Pulmonary artery endothelial cell (primary cell): ENCODE measurements around the gene RXFP4. TPM values are rescaled to one million over a fixed set of nuclear protein-coding genes. Genes with fewer than 3 reads are reported as not detected.
A peak's percentile ranks its signal among the peaks of the same experiment; 100 is the strongest.

Experiments
- DNase-seq: peaks from one replicate; pipeline ENCODE4 v3.0.0-alpha.2; 2011; ENCODE audit warnings: low read depth, low spot score
- total RNA-seq: library from RNA; depleted of rRNA; stranded (reverse); fragments of >200 nt; gene quantifications from 2 replicates; pipeline ENCODE4 v1.2.3, GENCODE V29; 2014

Gene RXFP4
- total RNA-seq, 1 donor from 2014 or later, result not detected

DNA sequence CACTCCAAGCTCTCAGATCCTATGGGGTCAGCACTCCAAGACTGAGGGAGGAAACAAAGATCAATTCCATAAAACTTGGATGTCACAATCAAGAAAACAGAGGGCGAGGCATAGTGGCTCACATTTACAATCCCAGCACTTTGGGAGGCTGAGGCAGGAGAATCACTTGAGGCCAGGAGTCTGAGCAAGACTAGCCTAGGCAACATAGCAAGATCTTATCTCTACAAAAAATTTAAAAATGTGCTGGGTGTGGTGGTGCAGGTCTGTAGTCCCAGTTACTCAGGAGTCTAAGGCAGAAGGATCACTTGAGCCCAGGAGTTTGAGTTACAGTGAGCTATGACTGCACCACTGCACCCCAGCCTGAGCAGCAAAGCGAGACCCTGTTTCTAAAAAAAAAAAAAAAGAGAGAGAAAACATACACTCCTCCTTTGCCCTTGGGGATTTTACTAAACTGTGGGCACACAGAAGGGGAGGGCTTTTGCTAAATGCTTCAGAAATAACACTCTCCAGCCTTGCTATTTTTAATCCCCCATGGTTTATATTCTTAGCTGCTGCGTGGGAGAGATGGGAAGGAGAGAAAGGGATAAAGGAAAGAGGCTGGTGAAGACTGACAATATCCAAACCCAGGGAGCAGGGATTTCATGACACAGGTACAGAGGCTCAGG is 18.8 kb downstream of the RXFP4 start:
- DNase-seq, result no peak

DNA sequence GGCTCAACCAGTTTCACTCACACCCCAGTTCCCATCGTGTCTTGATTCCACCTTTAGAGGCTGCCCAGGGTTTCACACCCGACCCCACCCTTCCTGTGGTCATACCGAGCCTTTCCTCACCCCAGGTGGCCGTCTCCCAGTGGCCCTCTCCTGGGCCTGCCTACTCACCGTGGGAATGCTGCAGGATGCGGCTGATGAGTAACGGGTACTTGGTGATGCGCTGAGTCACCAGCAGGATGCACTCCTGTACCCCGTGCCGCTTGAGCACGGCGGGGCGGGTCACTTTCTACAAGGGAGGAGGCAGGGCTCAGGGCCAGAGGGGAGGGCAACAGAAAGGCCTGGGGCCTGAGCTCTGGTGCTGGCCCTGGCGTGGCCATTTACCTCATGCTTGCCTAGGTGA is 20.5 kb downstream of the RXFP4 start:
- DNase-seq, result peak; percentile 87

DNA sequence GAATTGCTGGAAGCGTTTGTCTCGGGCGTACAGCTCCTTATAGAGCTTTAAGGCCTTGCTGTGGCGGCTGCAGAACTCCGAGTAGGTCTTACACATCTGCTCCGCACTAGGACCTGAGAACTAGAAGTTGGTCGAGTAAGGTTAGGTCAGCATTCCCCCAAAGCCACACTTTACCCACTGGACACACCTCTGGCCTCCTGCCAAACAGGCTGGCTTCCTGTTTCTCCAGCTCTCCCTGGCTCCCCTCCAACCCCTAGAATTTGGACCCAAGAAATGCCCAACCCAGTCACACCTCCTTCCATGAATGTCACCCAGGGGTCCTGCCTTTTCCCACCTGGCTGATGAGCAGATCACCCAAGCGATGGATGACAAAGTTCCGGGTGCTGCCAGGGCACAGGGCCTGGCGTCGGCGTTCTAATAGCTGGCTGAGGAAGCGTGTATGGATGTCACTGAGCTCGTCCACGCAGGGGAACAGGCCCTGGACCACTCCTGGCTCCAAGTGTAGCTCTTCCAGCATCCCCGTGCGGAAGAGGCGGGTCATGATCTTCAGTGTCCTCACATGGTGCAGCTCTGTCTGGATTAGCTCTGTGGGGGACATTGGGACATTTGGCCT is 21.3 kb downstream of the RXFP4 start:
- no peak for DNase-seq

DNA sequence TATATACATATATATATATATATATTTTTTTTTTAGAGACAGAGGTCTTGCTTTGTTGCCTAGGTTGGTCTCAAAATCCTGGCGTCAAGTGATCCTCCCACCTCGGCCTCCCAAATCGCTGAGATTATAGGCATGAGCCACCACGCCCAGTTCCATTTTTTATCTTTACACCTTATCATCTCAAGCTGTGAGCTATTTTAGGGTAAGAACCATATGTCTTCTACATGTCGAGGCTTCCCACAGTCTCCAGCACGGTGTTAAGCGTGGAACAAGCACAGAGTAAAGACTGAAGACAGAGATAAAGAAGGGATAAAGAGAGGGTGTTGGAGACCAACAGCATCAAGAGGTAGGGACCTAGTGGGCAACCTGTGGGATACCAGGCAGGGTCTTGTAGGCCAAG is 22.8 kb downstream of the RXFP4 start:
- no peak for DNase-seq

DNA sequence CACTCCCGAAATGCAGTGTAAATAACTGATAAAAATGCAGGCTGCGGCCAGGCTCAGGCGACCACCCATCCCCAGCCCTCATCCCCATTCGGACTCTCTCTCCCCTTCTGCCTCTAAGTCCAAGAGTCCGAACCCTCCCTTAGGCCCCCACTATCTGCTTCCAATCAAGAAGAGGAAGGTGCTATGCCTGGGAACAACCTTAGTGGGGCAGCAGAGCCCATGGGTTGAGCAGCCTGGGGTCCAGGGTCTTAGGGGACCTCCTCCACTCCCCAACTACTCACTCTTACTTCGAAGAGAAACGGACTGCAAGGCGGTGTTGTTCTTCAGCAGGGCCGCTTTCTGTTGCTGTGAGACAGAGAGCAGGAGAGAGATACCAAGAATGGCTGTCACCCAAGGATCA is 24.7 kb downstream of the RXFP4 start:
- no peak for DNase-seq

DNA sequence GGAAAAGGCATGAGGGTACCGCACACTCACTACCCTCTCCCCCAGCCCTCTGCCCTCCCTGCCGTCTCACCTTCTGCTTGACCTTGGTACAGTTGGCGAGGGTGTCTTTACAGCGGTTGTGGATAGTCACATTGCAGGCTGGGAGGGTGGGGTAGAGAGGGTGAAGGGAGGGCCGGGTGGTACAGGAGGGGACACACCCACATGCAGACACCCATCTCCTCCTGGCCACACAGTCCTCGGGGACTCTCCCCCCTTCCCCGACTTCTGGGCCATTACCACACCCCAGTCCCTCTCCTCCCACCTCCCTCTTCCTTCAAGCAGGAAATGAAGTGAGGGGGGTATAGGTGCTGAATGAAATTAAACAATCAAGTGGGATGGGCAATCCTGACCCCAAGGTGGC is 25.3 kb downstream of the RXFP4 start:
- no peak for DNase-seq

DNA sequence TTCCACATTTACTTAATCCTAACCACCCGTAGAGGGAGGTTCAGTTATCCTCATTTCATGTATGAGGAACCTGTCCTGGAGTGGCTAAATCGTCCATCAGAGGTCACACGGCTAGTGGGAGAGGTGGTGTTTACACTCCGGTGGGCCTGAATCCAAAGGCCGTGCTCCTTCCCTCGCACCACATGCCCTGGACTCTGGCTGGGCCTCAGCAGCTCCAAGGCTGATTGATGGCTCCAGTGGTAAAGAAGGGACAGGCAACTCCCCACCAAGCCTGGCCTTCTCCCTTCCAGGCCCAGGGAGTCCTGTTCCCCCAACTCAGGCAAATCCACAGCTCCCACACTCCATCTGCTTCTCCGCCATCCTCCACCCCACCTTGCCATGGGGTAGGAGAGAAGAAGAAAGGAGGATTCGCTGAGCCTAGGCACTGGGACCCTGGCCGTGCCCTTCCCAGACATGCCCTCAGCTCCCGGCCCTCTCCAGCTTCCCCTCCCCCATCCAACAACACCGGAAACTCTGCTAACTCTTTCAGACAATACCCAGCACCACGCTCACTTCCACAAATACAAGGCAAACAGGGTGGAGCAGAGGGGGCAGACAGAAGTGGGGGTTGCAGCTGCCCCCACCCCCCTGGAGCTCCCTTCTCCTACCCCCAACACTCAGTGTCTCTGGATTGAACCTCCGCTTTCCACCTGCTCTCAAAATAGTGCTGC is 26.1 kb downstream of the RXFP4 start:
- DNase-seq, result no peak

DNA sequence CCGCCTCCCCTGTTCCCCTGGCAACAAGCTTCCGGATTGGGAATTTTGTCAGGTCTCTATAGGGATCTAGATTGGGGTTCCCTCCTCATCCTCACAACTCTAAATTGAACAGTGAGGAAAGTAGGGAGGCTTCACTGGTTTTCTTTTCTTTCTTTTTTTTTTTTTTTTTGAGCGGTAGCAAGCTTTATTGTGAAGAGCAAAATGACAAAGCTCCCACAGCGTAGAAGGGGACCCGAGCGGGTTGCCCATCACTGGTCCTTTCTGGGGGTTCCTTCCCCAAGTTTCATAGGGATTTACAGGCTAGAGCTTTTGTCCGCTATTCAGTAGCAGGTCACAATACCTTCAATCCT is 26.6 kb downstream of the RXFP4 start:
- DNase-seq, result no peak

DNA sequence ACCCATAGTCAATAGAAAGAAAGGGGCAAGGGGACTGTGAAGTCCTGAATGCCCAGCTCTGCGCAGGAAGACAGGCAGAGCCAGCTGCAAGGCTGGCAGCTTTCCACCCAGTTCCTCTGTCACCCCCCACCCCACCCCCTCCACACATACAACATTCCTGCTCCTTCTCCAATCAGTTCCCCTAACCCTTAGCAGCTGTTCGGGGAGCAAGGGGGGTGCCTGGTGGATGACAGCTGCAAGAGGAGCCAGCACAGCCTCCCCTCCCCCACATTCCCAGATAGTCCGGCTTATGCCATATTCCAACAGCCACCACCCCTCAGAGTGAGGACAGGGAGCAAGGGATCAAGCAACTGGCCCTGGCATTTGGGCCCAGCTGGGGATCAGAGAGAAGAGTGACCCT is 27.2 kb downstream of the RXFP4 start:
- DNase-seq, result no peak

DNA sequence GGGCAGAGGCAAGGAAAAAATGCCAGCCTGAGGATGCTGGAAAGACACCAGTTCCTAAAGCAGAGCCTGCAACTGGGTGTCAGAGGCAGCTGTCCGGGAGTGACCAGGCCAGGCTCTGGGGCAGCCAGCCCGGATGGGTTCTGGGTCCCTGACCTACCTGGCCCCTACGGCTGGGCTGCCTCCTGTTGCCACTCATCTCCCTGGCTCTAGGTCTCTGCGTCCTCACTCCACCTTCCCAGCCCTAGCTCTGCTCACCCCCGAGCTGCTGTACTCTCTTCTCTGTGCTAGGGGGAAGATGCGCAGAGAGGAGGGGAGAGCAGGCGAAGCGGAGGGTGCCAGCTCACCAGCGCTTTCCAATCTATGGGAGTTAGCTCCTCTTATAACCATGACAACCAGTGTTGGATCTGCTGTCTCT is 27.9 kb downstream of the RXFP4 start:
- DNase-seq, result no peak

DNA sequence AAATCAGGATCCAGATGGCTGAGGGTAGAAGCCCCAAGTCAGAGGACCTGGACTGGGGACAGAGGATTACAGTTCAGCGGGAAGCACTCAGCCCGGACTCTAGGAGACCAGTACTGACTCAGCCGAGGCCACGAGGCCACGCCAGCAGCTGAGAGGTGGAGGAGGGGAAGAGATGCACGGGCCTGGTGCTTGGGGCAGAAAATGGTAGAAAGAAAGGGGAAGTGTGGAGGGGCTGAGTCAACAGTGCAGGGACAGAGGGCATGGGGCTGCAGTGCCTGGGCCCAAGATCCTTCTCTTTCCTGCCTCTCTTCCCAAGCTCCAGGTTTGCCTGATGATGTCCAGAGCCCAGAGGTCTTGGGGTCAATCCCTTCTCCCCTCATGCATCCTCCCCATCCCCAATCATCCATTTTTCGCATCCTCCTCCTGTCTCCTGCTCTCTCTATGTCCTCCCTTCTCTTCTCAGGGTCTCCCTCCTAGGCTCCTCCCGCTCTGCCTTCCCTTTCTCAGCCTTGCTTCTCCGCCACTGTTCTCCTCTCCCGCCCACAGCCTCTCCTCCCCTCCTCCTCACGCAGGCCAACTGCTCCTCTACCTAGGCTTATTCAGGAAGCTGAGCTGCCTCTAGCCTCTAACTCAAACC is 29.2 kb downstream of the RXFP4 start:
- peak; percentile 74 for DNase-seq

DNA sequence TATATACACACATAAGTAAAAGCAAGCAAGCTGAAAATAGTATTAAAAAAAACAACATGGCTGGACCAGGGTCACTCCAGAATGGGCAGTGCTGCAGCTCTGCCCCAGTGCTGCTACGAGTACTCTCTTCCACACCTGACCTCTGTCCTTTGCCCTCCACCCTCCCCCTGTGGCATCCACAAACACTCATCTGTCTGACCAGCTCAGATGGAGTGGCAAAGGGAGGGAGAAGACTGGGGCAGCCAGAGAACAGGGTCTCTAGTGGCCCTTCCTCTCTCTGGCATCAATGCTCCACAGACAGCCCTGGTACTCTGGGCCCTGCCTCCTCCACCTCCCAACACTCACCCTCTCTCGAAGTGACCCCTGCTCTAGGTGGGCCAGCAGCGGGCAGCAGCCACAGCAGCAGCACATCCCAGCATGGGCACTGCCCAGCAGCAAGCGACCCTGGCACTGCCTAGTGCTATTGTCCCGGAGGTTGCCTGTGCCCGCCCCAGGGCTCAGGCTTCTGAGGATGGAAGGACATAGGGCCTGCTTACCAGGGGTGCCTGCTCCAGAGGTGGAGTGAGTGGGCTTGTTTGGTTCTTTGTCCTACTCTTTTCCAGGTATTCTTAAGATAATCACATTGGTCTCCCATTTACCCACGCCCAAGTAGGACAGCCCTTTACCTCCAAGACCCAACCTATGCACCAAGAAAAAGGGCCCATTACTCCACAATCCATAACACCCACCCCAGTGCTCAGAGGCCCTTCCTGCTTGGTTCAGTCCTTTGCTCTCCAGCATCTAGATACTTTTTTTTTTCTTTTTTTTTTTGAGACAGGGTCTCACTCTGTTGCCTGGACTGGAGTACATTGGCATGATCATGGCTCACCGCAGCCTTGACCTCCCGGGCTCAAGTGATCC is 30.7 kb downstream of the RXFP4 start:
- DNase-seq, result no peak

DNA sequence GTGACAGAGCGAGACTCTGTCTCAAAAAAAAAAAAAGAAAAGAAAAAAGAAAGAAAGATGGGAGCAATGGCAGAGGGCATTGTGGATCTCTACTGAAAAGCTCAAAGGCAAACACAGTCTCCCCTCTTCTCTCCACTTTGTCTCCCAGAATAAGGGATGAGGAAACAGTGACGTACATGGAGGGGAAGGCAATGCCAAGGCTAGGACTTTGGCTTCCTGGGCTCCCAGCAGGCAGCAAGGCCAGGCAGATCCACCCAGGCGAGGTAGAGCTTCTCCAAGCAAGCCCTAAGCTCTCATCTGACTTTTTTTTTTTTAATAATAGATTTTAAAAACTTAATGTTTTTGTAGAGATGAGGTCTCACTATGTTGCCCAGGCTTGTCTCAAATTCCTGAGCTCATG is 32.3 kb downstream of the RXFP4 start:
- no peak for DNase-seq

DNA sequence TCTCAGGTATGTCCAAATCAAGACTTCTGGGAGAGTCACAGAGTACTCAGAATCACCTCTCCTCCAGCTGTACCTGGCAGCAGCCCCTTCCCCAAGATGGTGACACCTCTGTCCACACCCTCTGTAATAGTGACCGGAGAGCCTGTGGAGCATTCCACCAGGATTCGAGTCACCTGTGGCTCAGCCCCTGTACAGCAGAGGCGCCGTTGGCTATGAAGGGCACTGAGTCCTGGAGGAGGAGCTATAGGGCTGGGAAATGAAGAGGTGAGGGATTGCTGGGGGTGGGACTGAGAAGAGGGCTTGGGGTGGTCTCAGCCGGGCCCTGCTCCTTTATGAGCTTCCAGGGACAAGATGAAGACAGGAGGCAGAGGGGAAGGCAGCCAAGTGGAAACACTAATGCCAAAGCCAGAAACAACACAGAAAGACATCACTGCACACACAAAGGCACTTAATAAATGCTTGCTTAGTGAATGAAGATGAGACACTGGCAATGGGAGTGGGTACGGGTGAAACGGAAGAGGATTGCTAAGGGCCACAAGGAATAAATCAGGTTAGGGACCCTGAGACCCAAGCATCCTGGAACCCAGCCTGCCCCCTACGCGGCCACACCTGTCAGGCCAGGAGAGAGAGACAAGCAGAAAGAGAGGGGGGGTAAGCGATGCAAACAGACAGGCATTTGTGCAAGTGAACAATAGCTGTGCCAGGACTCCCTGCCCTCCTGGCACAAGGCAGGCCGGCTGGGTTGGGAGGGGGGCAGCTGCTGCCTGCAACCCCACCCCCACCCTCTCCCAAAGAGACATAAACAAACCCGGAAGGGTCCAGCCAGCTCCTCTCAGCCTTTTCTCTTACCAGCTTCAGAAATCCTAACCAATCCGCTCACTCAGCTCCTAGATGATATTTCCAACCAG is 33.0 kb downstream of the RXFP4 start:
- DNase-seq, result no peak

DNA sequence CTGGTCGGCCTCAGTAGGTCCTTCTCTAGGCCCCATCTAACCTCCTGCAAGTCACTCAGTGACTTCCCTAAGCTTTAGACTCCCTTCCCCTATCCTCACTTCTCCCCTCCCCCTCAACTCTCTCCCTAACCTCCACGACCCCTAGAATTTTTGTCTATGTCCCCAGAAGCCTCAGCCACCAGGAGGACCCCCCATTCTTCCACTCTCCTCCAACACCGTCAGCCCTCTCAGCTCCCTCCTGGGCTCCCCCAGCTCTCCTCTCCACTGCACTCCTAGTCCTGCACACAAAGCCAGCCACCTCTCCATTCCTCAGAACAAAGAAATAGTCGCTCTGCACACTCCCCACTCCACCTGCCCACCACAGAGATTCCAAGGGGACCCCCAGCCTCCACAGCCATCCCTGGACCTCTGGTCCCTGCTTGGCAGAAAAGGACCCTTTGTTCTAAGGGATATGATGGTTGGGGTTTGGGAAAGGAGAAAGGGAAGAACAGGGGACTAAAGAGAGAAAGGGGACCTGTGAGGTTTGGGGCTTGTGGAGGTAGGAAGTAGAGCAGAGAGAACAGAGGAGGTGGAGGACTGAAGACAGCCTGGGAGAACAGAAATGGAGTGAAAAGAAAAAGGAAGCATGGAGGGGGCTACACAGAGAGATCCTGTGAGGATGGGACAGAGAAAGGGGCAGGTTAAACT is 34.1 kb downstream of the RXFP4 start:
- no peak for DNase-seq

DNA sequence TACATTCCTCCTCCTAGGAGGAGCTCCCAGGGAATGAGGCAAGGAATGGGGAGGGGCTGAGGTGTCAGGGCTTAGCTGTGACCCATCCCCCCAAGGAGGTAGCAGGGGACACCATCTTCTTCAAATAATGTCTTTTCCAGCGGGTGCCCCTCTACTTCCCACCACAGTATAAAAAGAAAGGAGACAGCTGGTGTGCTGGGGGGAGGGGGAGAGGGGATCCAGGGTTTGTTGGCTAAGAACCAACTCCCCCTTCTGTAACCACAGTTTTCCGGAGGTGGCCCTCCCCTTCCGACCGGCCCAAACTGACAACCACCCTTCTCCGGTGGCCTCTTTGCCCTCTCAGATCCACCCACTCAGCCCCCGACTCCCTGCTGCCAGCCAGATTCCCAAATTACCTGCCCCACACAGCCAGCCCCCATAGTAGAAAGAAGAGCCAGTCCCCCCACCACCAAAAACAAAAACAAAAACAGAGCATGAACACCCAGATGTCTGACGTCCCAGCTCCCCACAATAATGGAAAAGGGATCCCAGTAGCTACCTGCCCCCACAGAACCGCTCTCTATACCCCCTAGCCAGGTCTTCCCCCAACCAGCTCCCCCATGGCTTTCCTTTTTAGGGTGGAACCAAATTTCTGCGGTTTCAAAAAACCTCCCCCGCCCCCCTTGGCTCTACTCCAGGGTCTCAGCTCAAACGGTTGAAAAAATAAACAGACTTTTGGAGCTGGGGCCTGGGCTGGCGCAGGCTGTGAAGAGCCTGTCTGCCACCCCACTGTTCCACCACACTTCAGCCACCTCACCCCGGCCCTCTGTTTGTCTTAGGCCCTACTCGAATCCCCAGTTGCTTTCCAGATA is 34.8 kb downstream of the RXFP4 start:
- no peak for DNase-seq

DNA sequence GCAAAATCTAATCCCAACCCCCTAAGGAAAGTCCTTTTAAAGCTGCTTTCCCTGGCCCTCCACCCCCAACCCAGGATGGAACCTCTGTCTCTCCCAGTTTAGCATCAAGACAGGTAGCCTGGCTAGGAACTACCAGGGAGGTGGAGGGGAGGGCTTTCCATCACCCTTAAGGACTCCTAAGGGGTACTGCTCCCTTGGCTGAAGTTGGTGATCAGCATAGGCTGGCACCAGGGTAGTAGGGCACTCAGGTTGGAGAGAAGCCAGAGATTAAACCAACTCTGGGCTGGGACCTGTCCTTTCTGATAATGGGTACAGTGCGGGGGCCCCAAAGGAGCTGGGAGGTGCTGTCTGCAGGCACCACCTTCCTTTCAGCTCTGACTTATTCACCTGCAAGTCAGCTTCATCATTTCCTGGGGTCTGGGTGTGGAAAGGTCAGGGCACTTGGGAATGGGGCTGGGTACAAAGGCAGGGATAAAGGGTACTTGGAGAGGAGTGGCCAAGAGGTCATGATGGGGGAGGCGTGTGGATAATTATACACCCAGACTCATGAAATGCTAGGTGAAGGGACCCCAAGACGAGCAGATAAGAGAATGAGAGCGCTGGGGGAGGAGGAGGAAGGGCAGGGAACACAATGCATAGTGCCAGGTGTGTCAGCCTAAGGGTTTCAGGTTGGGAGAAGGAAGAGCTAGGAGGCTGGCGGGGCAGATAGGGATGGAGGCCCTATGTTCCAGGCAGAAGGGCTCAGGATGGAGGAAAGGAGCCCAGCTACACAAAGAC is 35.7 kb downstream of the RXFP4 start:
- no peak for DNase-seq

DNA sequence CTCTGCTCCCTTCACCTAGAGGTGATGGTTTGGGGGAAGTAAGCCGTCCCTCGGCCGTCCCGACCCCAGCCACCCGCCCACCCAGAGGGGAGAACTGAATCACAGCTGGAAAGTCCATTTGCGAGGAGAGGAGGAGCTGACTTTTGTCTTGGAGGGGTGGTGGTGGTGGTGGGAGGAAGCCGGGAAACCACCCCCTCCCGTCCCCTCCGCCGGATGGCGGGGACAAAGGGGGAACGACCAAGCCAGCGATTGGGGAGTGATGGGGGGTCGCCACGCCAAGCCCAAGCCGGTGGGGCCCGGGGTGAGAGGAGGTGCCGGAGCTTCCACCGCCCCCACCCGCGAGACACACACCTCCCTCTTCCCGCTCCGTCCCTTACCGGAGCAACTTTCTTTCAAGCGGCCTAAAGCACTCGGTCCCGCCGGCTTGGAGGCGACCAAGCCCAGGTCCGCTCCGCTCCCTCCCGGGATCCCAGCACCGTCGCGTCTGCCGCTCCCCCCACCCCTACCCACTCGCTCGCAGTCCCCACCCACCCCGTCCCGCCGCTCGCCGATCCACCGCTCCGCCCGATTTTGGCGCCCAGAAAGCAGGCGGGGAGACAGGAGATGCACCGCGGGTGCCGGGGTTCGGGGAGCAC is 36.4 kb downstream of the RXFP4 start:
- no peak for DNase-seq
